C1 segment of cervical spinal cord (tissue), 14 donors: ENCODE measurements around the gene SCFD2.
A peak's percentile ranks its signal among the peaks of the same experiment; 100 is the strongest.
"Not testable (repeated sequence)": the region's sequence is repeated elsewhere in the genome, so short reads cannot be mapped to it uniquely, and the experiment has no call there.

Experiments
- DNase-seq, 14 donors: peaks; one replicate each; lab custom pipeline; 2025; lab: John Stamatoyannopoulos, UW

The SCFD2 gene

GRCh38 chr4:52834641-52835456 is 531.0 kb downstream of the SCFD2 start:
- not testable (repeated sequence) for DNase-seq

GRCh38 chr4:52833941-52834525 is 531.8 kb downstream of the SCFD2 start:
- no peak for DNase-seq

DNA sequence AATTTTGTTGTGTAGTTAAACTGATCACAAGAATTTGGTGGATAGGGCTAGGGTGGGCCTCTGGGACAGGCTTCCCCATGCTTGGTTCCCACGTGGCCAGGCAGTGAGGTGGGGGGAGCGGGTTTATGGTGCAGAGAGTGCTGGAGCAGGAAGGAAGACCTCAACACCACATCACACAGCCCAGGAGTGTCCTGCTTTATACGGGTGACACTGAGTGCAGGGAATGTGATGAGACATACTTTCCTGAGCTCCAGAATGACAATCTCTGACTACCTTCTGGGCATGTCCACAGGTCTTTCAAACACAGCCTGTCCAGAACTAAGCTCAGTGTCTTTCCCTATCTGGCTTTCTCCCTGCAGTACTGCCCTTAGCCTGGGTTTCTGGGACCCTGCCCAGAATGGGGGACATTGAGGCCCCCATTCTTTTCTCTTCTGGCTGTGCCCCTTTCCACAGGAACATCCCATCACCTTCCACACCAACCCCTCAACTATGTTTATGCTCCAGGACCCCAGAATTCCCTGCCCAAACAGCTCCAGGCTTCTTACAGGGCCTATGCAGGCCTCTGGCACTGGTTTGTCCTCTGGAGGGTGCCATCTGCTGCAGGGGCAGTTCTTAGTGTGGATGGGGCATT is 540.3 kb downstream of the SCFD2 start:
- no peak for DNase-seq

- DNase-seq: peak in 1 of 14 donors; percentile 31
These were observed 541.0 kb downstream of the SCFD2 start for GRCh38 chr4:52824603-52825459.

DNA sequence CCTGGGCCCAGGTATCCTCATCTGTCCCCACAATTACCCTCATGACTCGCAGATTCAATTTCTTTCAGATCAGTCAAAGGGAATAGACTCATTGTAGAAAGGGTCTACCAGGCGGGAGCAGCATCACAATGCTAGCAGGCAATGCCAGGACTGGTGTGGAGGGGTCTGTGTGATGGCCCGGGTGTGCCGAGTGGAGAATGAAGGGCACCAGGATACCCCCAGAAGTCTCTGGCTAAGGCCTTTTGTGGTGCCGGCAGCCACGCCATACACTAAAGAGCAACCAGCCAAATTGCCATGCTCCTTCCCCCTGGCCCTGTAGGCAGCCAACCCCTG is 541.6 kb downstream of the SCFD2 start:
- no peak for DNase-seq

DNA sequence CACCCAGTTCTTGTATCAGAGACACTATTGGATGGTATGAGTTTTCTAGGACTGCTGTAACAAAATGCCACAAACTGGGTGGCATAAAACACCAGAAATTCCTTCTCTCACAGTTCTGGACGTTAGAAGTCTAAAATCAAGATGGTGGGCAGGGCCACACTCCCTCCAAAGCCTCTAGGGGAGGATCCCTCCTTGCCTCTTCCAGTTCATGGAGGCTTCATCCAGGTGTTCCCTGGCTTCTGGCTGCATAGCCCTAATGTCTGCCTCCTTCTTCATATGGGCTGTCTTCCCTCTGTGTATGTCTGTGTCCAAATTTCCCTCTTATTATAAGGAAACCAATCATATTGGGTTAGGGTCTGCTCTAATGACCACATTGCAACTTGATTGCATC is 542.2 kb downstream of the SCFD2 start:
- no peak for DNase-seq
